GM12878 (cell line): ENCODE measurements around the gene NAV2. TPM values are rescaled to one million over a fixed set of nuclear protein-coding genes. Genes with fewer than 3 reads are reported as not detected.

Experiments
- ATAC-seq: fragments of 200-7000 bp; cut with Tn5 transposase; 3 replicates; pipeline ENCODE4 v1.9.1; 2020; ENCODE audit warnings: mild to moderate bottlenecking, moderate library complexity
- BruUV-seq: library from RNA; stranded (reverse); fragments of 400-500 nt; replicated peaks from 2 replicates; lab custom pipeline; 2021; lab: Mats Ljungman, UMichigan
- CTCF ChIA-PET: fragments of 300-600 bp; sonication (Branson Sonifier 250); formaldehyde crosslinking; extraction: SDS; loops from one replicate; lab custom pipeline; 2021; ENCODE audit warnings: inconsistent platforms; lab: Yijun Ruan, JAX
- POLR2A ChIA-PET: fragments of 350-600 bp; formaldehyde crosslinking; extraction: SDS; loops from one replicate; lab custom pipeline; 2021; ENCODE audit warnings: inconsistent platforms; lab: Charles Lee
- RAD21 ChIA-PET: fragments of 300-600 bp; sonication (Branson Sonifier 250); formaldehyde crosslinking; loops from one replicate; lab custom pipeline; 2023; ENCODE audit warnings: antibody characterized with exemption; ENCODE audit not compliant: unreplicated experiment; lab: Charles Lee
- SMC1A ChIA-PET: fragments of 300-600 bp; sonication (Branson Sonifier 250); formaldehyde crosslinking; loops from one replicate; lab custom pipeline; 2023; ENCODE audit not compliant: unreplicated experiment, uncharacterized antibody; lab: Charles Lee
- DNase-seq: peaks from one replicate; pipeline ENCODE4 v3.0.0-alpha.2; 2011; ENCODE audit warnings: low read depth, low spot score
- FAIRE-seq: peaks from 3 replicates; lab custom pipeline; 2011; peaks lifted over from hg19 to GRCh38; lab: Jason Lieb, UNC
- H2AFZ ChIP-seq: 2 replicates; pipeline ENCODE4 v1.6.0; 2011; ENCODE audit warnings: low read depth, low read length, control low read depth; ENCODE audit not compliant: control insufficient read depth
- H3K27ac ChIP-seq: 2 replicates; pipeline ENCODE4 v1.5.1; 2011; ENCODE audit warnings: control low read depth; ENCODE audit not compliant: control insufficient read depth, insufficient read depth
- H3K27me3 ChIP-seq, 2 experiments: replicated peaks in 1 of 2; 2 replicates each; pipeline versions ENCODE4 v1.6.0 to v1.6.1; 2011; ENCODE audit warnings: low read length in 1 of 2; ENCODE audit not compliant: control insufficient read depth in 2 of 2, insufficient read depth in 2 of 2
- H3K36me3 ChIP-seq, 2 experiments: 2 replicates each; pipeline ENCODE4 v1.5.1; 2011; ENCODE audit warnings: low read length in 1 of 2; ENCODE audit not compliant: control insufficient read depth in 2 of 2, insufficient read depth in 2 of 2
- H3K4me1 ChIP-seq: 2 replicates; pipeline ENCODE4 v1.6.1; 2011; ENCODE audit warnings: mild to moderate bottlenecking, low read length, moderate library complexity, mixed read lengths; ENCODE audit not compliant: control insufficient read depth, insufficient read depth
- H3K4me2 ChIP-seq: 2 replicates; pipeline ENCODE4 v1.6.0; 2011; ENCODE audit warnings: control low read depth; ENCODE audit not compliant: control insufficient read depth, insufficient read depth
- H3K4me3 ChIP-seq: fragments of 200-600 bp; sonication (generic); 2 replicates; pipeline ENCODE4 v1.5.1; 2016
- H3K79me2 ChIP-seq: 2 replicates; pipeline ENCODE4 v1.6.0; 2011; ENCODE audit warnings: low read length; ENCODE audit not compliant: control insufficient read depth, insufficient read depth
- H3K9ac ChIP-seq: 2 replicates; pipeline ENCODE4 v1.8.0; 2011; ENCODE audit warnings: low read length, control low read depth, mixed read lengths; ENCODE audit not compliant: control insufficient read depth, insufficient read depth
- H3K9me3 ChIP-seq: replicated peaks from 3 replicates; pipeline ENCODE4 v1.5.1; 2011; ENCODE audit warnings: mild to moderate bottlenecking, low read length; ENCODE audit not compliant: control insufficient read depth, insufficient read depth
- H4K20me1 ChIP-seq: 2 replicates; pipeline ENCODE4 v1.6.0; 2011; ENCODE audit not compliant: control insufficient read depth, insufficient read depth
- ATF7 ChIP-seq: fragments of 450-650 bp; IDR thresholded peaks from 2 replicates; pipeline ENCODE4 v1.6.1; 2016; ENCODE audit warnings: low read depth, mild to moderate bottlenecking
- CHD4 ChIP-seq: fragments of 200-600 bp; sonication (generic); IDR thresholded peaks from 2 replicates; pipeline ENCODE4 v1.6.1; 2016; ENCODE audit warnings: mild to moderate bottlenecking
- E4F1 ChIP-seq: fragments of 450-650 bp; IDR thresholded peaks from 2 replicates; pipeline ENCODE4 v1.6.1; 2018; ENCODE audit warnings: borderline replicate concordance, mild to moderate bottlenecking; ENCODE audit not compliant: partially characterized antibody
- GATAD2B ChIP-seq: fragments of 450-650 bp; conservative IDR thresholded peaks from 2 replicates; pipeline ENCODE4 v1.6.1; 2017; ENCODE audit warnings: low read depth, mild to moderate bottlenecking, moderate library complexity
- HDGF ChIP-seq: fragments of 450-650 bp; IDR thresholded peaks from 2 replicates; pipeline ENCODE4 v1.6.1; 2016; ENCODE audit warnings: antibody characterized with exemption
- IRF5 ChIP-seq: fragments of 450-650 bp; IDR thresholded peaks from 2 replicates; pipeline ENCODE4 v1.6.1; 2017; ENCODE audit warnings: borderline replicate concordance
- KAT2A ChIP-seq: conservative IDR thresholded peaks from 2 replicates; pipeline ENCODE4 v1.6.1; 2011; ENCODE audit warnings: low read depth, low read length; ENCODE audit not compliant: control insufficient read depth
- SIX5 ChIP-seq: IDR thresholded peaks from 2 replicates; pipeline ENCODE4 v1.6.1; 2011; ENCODE audit warnings: mild to moderate bottlenecking, low read depth, low read length, moderate library complexity; ENCODE audit not compliant: severe bottlenecking
- SMARCA5 ChIP-seq: fragments of 450-650 bp; IDR thresholded peaks from 2 replicates; pipeline ENCODE4 v1.6.1; 2017; ENCODE audit warnings: mild to moderate bottlenecking
- TBL1XR1 ChIP-seq: IDR thresholded peaks from 2 replicates; pipeline ENCODE4 v1.6.1; 2012; ENCODE audit warnings: low read depth, low read length, improper control_type of control experiment
- whole genome bisulfite sequencing: methylation state at CpG from one replicate; pipeline ENCODE4 v1.1.6; 2016; ENCODE audit warnings: low lambda C conversion rate; ENCODE audit not compliant: insufficient replicate concordance, insufficient coverage; ENCODE audit errors: missing lambda C conversion rate; 5-methylcytosine and 5-hydroxymethylcytosine counted together
- in situ Hi-C: fragments of 300-500 bp; cut with MboI; formaldehyde crosslinking; loops from 9 replicates; pipeline ENCODE4 v1.14.3; 2018; ENCODE audit warnings: mixed read lengths
- intact Hi-C: fragments of 100-400 bp; cut with micrococcal nuclease; formaldehyde crosslinking; loops from one replicate; pipeline ENCODE4 v1.14.2; 2022; ENCODE audit not compliant: unreplicated experiment
- polyA plus RNA-seq, 11 experiments: library from polyadenylated mRNA; depleted of rRNA in 4 of 11; unstranded in 6 of 11; stranded (reverse) in 5 of 11; fragments of >200 nt; fragmentation: Nextera tagmentation in 4 of 11; fragmentation: Illumina TruSeq in 1 of 11; extraction: Ambion mirVana in 4 of 11; extraction: Trizol in 1 of 11; gene quantifications; 1 replicate in 1 of 11; 2 replicates in 10 of 11; pipeline versions ENCODE4 v1.2.1 to v1.2.3, GENCODE V29; 2011 to 2016; ENCODE audit warnings: inconsistent platforms in 2 of 11, missing spikeins in 2 of 11, low read depth in 1 of 11
- total RNA-seq, 4 experiments: library from RNA; depleted of rRNA in 3 of 4; stranded (reverse); fragments of >200 nt in 3 of 4; fragmentation: Illumina TruSeq in 1 of 4; extraction: Trizol in 1 of 4; gene quantifications; 2 replicates each; pipeline versions ENCODE4 v1.2.1 to v1.2.3, GENCODE V29; 2013 to 2021

The NAV2 gene
- total and polyA plus RNA-seq, 10 of the 15 experiments (the other 5 are each of a cell fraction or from before 2014, with no cell fraction given): 0.35 to 6.1 (median 1.1) TPM

- Histone ChIP-seq H3K4me3 (no peak overlapping the region), H3K27me3 (no peaks in the 10 kb centered on the region; a peak in 2 of 4 replicates), H3K9me3 (no peaks in the 10 kb centered on the region), H2AFZ (no peak overlapping the region), H3K36me3 (no peaks in the 10 kb centered on the region), H3K4me1 (no peaks in the 10 kb centered on the region), H3K4me2 (no peak overlapping the region), H4K20me1 (no peaks in the 10 kb centered on the region), H3K9ac (no peak overlapping the region), H3K27ac (no peak overlapping the region), H3K79me2 (no peaks in the 10 kb centered on the region)
- ChIA-PET RAD21 (interaction anchor here (0.8 kb wide), 1 partner anchor 119 kb away, joined by 3 read pairs; no protein-coding TSS in a partner anchor), POLR2A (no interaction called here), CTCF (no interaction called here), SMC1A (interaction anchor here (0.5 kb wide), 1 partner anchor 75 kb away, joined by 3 read pairs; no protein-coding TSS in a partner anchor)
- BruUV-seq: no TSS peak
- TF ChIP-seq HDGF (no peak), IRF5 (no peak), TBL1XR1 (no peak), SIX5 (no peak), KAT2A (no peak)
- intact Hi-C loops (no loop called here), in situ Hi-C loops (no loop called here)
- FAIRE-seq: no peak
- DNase-seq: no peak
- no peak for ATAC-seq
- 38% methylated on average over 2 of the region's 2 CpGs for WGBS
These were observed 28.7 kb upstream of the NAV2 start for GRCh38 chr11:19683862-19684491.

GRCh38 chr11:19686234-19686633, 26.4 kb upstream of the NAV2 start:
- no peaks in the 10 kb centered on the region for H3K36me3 ChIP-seq
- BruUV-seq: no TSS peak
- FAIRE-seq (no peak), ATAC-seq (no peak), DNase-seq (no peak)
- no peaks in the 10 kb centered on the region for H3K79me2 ChIP-seq
- no peak overlapping the region for H3K9ac ChIP-seq
- intact Hi-C loops: no loop called here
- no peaks in the 10 kb centered on the region for H3K4me1 ChIP-seq
- no peak for TF ChIP-seq E4F1
- no peak for TF ChIP-seq CHD4
- no peak for TF ChIP-seq GATAD2B
- TF ChIP-seq SMARCA5: no peak
- no peak for TF ChIP-seq ATF7
- CTCF ChIA-PET: no interaction called here
- no peaks in the 10 kb centered on the region for H4K20me1 ChIP-seq
- no peaks in the 10 kb centered on the region for H3K9me3 ChIP-seq
- H2AFZ ChIP-seq: no peak overlapping the region
- H3K27ac ChIP-seq: no peak overlapping the region
- 0% methylated on average over 1 of the region's 1 CpG for WGBS
- no peak overlapping the region for H3K4me2 ChIP-seq
- SMC1A ChIA-PET: interaction anchor here (1.1 kb wide), 1 partner anchor 28 kb away, joined by 4 read pairs; no protein-coding TSS in a partner anchor
- H3K27me3 ChIP-seq: no peaks in the 10 kb centered on the region; a peak in 2 of 4 replicates
- in situ Hi-C loops: no loop called here
- POLR2A ChIA-PET: no interaction called here
- no peak overlapping the region for H3K4me3 ChIP-seq
- RAD21 ChIA-PET: no interaction called here
